Stimulated activated CD4-positive, alpha-beta T cell treated with anti-CD3 and anti-CD28 coated beads, Interleukin-15, amount 100 ng/mL, for 24 hours (primary cell): ENCODE measurements around the gene SYT7.
"Not testable (repeated sequence)": the region's sequence is repeated elsewhere in the genome, so short reads cannot be mapped to it uniquely, and the experiment has no call there.

ENCODE experiments used
- DNase-seq: peaks from one replicate; pipeline ENCODE4 v3.0.0-alpha.2; 2020

The SYT7 gene

GRCh38 chr11:61468002-61468401 is 112.9 kb downstream of the SYT7 start:
- no peak for DNase-seq

- DNase-seq, result not testable (repeated sequence)
These were observed 113.3 kb downstream of the SYT7 start for GRCh38 chr11:61467602-61468001.
